Posterior cingulate gyrus (tissue), 11 donors: Measurements from ENCODE around the gene TPSAB1.
A peak's percentile ranks its signal among the peaks of the same experiment; 100 is the strongest.

Experiments used
- DNase-seq, 10 donors: peaks; one replicate each; pipeline versions ENCODE4 v3.0.0 to v3.0.0-alpha.2; 2020 to 2021; ENCODE audit warnings: mixed read lengths in 3 of 10
- intact Hi-C: fragments of 100-400 bp; cut with DNase I; formaldehyde crosslinking; loops from one replicate; pipeline ENCODE4 v1.15.1; 2023

TPSAB1 gene

GRCh38 chr16:1279945-1280589, 39.6 kb downstream of the TPSAB1 start:
- DNase-seq = no peak
- intact Hi-C loops = no loop called here

DNA sequence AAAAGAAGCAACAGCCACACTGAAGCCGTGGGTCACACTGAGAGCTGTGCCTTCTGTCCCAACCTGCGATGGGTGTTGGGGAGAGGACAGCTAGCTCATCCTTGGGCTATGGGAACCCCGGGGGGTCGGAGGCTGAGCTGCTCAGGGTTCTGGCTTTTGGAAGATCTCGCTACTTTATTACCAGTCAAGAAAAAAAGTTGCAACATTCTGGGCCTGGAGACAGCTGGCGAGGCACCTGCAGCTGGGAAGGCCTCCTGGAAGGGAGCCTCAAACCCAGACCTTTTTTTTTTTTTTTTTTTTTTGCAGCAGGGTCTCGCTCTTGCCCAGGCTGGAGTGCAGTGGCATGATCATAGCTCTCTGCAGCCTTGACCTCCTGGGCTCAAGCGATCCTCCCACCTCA, 40.3 kb downstream of the TPSAB1 start:
- no peak for DNase-seq

GRCh38 chr16:1281517-1281916, 41.0 kb downstream of the TPSAB1 start:
- intact Hi-C loops = no loop called here
- no peak for DNase-seq

More for the DNA sequence above, 40.3 kb downstream of the TPSAB1 start:
- intact Hi-C loops = no loop called here

DNA sequence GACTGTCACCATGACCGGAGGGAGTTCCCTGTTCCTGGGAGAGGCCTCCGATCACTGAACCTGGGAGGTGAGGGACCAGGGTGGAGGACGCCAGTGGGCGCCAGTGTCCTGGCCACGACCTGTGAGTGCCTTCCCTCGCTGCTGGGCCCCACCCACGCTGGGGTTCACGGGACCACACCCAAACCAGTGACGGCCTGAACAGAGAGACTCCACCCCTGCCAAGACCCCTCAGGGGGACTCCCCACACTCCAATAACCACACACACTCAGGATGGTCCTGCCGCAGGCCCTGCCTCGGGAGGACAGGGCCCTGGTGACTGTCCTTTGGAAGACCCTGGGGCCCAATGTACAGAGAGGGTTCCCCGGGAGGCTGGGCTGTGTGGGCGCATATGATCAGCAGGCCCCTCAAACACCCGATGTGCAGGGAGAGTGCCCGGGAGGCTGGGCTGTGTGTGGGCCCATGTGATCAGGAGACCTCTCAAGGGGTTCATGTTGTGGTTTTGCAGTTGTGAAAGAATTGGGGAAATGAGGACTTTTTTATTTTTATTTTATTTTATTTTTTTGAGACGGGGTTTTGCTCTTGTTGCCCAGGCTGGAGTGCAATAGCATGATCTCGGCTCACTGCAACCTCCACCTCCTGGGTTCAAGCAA, 41.9 kb downstream of the TPSAB1 start:
- intact Hi-C loops = no loop called here

GRCh38 chr16:1283296-1283695, 42.8 kb downstream of the TPSAB1 start:
- peak in 1 of 10 donors; percentile 72 for DNase-seq
- intact Hi-C loops = no loop called here

More for the DNA sequence above, 41.9 kb downstream of the TPSAB1 start:
- no peak for DNase-seq

GRCh38 chr16:1283996-1284616, 43.6 kb downstream of the TPSAB1 start:
- intact Hi-C loops = no loop called here
- DNase-seq = no peak

DNA sequence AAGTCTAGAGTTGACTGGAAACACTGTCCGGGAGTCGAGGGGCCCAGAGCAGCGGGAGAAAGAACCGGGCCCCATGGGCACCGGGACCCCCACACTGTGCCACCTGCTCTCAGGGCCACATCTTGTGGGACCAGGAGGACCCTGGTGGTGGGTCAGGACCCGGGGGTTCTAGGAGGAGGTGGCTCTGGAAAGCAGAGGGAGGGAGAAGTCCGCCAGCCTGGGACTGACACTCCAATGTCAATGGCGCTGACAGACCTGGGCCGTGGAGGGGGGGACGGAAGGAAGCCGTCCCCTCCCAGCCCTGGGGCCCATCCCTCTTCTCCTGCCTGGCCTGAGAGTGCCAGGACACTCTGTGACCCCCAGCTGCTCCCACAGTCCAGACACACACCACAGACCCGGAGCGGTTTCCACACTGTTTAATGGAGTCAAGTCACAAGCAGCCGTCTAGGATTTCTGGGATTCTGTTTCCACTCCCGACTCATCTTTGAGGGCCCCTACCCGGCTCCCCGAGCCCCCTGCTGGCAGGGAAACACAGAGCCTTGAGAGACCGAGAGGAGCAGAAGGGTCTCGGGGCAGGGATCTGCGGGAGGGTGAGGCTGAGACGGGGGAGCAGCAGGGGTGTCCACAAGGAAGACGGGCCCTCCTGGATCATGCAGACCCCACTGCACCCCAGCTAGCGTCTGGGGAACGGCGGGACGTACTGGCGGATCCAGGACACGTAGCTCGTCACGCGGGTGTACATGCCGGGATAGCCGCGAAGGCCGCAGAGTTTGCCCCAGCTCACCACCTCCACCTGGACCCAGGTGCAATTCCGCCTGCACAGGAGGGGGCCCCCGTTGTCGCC, 45.4 kb downstream of the TPSAB1 start:
- intact Hi-C loops = no loop called here
- DNase-seq = peak in 1 of 10 donors; percentile 74

- no peak for DNase-seq
- intact Hi-C loops = no loop called here
Measured at GRCh38 chr16:1286513-1287094, 46.1 kb downstream of the TPSAB1 start.

- no peak for DNase-seq
- intact Hi-C loops = no loop called here
Measured at GRCh38 chr16:1287982-1288670, 47.6 kb downstream of the TPSAB1 start.

GRCh38 chr16:1288813-1289476, 48.4 kb downstream of the TPSAB1 start:
- intact Hi-C loops = no loop called here
- no peak for DNase-seq

DNA sequence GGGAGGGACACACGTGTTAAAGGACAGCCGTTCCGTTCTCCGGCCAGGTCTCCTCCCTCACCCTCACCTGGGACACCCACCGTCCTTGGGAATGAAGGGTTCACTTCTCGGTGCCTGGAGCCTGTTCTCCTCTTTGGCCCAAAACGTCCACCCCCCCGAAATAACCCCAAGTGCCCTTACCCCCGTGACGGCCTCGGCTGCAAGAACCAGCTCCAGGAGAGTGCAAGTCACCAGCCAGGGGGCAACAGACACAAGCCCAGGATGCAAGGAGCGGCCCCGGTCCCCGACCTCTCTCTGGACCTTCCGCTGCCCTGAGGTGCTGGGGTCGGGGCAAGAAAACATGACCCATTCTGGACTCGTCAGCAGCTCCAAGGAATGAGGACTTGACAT, 49.0 kb downstream of the TPSAB1 start:
- DNase-seq = no peak
- intact Hi-C loops = no loop called here

- DNase-seq = no peak
- intact Hi-C loops = no loop called here
Measured at GRCh38 chr16:1290063-1290501, 49.6 kb downstream of the TPSAB1 start.

DNA sequence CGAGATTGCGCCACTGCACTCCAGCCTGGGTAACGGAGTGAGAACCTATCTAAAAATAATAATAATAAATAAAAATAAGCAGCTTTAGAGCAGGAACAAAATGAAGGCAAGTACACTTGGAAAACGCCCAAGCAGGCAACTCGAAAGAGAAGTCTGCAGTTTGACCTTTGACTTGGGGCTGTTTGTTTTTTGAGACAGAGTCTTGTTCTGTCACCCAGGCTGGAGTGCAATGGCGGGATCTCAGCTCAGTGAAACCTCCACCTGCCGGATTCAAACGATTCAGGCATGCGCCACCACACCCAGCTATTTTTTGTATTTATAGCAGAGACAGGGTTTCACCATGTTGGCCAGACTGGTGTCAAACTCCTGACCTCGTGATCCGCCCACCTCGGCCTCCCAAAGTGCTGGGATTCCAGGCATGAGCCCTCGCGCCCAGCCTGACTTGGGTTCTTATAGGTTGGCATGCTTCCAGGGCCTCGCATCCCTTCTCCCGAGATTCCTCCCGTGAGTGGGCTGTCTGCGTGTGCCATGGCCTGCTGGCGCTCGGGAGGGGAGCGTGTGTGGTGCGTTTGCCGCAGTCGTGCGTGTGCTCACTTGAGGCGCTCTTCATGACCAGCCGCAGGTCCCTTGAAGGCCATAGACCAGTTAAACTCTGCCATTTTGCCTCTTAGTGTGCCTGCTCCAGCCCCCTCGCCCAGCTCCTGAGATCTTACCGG, 50.5 kb downstream of the TPSAB1 start:
- intact Hi-C loops = no loop called here
- no peak for DNase-seq

DNA sequence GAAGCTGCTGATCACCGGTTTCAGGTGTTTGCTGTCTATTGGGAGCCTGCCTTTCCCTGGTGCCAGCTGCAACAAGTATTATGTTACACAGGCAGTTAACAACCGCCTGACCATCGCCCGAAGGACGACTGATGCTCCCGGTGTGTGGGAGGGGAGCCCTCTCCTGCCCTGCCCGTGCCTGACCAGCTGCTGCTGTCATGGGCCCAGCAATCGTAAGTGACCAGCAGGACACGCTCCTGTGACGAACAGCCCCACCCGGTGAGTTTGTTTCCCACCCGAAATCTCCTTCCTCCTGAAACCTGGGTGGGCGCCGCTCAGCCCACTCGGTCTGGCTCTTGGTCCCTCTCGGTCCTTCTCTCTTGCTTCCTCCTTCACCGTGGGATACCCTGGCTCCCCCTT, 51.1 kb downstream of the TPSAB1 start:
- DNase-seq = peak in 1 of 10 donors; percentile 76
- intact Hi-C loops = no loop called here
